Pancreas (tissue), 10 donors: ENCODE measurements around the gene WSCD2. TPM values are rescaled to one million over a fixed set of nuclear protein-coding genes. Genes with fewer than 3 reads are reported as not detected.

Experiments
- ATAC-seq, 4 donors: fragments of 200-7000 bp; cut with Tn5 transposase; one replicate each; pipeline versions ENCODE4 v1.8.0 to v1.9.1; 2020; ENCODE audit warnings: mild to moderate bottlenecking in 4 of 4, moderate library complexity in 4 of 4
- DNase-seq, 6 donors: peaks; one replicate each; pipeline ENCODE4 v3.0.0-alpha.2; 2020
- FAIRE-seq: peaks from 2 replicates; lab custom pipeline; 2012; peaks lifted over from hg19 to GRCh38; lab: Jason Lieb, UNC
- H3K27ac ChIP-seq, 4 donors: fragments of 200-600 bp; sonication (generic); 1 replicate in 3 of 4; 2 replicates in 1 of 4; pipeline versions ENCODE4 v1.5.0 to v1.8.0; 2020
- H3K27me3 ChIP-seq, 4 donors: fragments of 200-600 bp; one replicate each; pipeline ENCODE4 v1.8.0; 2021
- H3K36me3 ChIP-seq, 3 donors: fragments of 200-600 bp; sonication (generic) in 1 of 3; one replicate each; pipeline versions ENCODE4 v1.5.0 to v1.8.0; 2020 to 2021
- H3K4me1 ChIP-seq, 3 donors: fragments of 200-600 bp; one replicate each; pipeline ENCODE4 v1.8.0; 2021
- H3K4me3 ChIP-seq, 4 donors: fragments of 200-600 bp; sonication (generic) in 2 of 4; one replicate each; pipeline versions ENCODE4 v1.5.0 to v1.8.0; 2020 to 2021
- H3K9me3 ChIP-seq, 4 donors: fragments of 200-600 bp; one replicate each; pipeline ENCODE4 v1.8.0; 2021
- WGBS, 2 donors: extraction: QIAGEN DNeasy Blood & Tissue Kit; methylation state at CpG; one replicate each; pipeline ENCODE4 v1.1.7; 2013; 5-methylcytosine and 5-hydroxymethylcytosine counted together
- intact Hi-C, 3 donors: fragments of 100-400 bp; cut with DNase I; formaldehyde crosslinking; loops; one replicate each; pipeline versions ENCODE4 v1.11.1 to v1.14.2; 2022
- polyA plus RNA-seq, 2 donors: library from polyadenylated mRNA; stranded (reverse); fragments of 200-250 nt; gene quantifications; one replicate each; pipeline ENCODE4 v1.2.3, GENCODE V29; 2013
- total RNA-seq, 6 donors: library from RNA; stranded (reverse); fragmentation: NEBNext Ultra II Directional in 4 of 6; extraction: Animal tissue kit (Norgen Biotek cat#: 25700) in 4 of 6; gene quantifications; one replicate each; pipeline versions ENCODE4 v1.2.1 to v1.2.4, GENCODE V29; 2021 to 2023
- TF ChIP-seq, protein P1 (sequence below), 4 donors: fragments of 200-600 bp; sonication (generic) in 3 of 4; IDR thresholded peaks; one replicate each; pipeline versions ENCODE4 v1.5.0 to v1.8.0; 2021; ENCODE audit warnings: antibody characterized with exemption in 4 of 4
- donor health status: healthy with polysubstance abuse.
- donor health status: DM: no; HTN: no; CAD: no; lungs with moderate emphysema.
- donor health status: DM: no; HTN: no; CAD: no.
- donor health status: control.
- donor health status: control.
- donor health status: Bipolar disorder and iron deficiency.
- donor health status: DM: yes; HTN: yes; CAD: no.
- donor health status: DM: no; HTN: no; CAD: no.
- donor health status: DM: no; HTN: no; CAD: no.
- donor health status: DM: yes; HTN: yes; CAD: no.

WSCD2 gene
- total and polyA plus RNA-seq, 8 donors = 0.14 to 5.8 (median 1.1) TPM; not detected in 1

- Histone ChIP-seq H3K27ac (no peak overlapping the region), H3K27me3 (no peaks in the 10 kb centered on the region), H3K4me3 (no peak overlapping the region), H3K9me3 (no peaks in the 10 kb centered on the region), H3K36me3 (no peaks in the 10 kb centered on the region), H3K4me1 (no peaks in the 10 kb centered on the region)
- no peak for ATAC-seq
- TF ChIP-seq, protein P1, sequence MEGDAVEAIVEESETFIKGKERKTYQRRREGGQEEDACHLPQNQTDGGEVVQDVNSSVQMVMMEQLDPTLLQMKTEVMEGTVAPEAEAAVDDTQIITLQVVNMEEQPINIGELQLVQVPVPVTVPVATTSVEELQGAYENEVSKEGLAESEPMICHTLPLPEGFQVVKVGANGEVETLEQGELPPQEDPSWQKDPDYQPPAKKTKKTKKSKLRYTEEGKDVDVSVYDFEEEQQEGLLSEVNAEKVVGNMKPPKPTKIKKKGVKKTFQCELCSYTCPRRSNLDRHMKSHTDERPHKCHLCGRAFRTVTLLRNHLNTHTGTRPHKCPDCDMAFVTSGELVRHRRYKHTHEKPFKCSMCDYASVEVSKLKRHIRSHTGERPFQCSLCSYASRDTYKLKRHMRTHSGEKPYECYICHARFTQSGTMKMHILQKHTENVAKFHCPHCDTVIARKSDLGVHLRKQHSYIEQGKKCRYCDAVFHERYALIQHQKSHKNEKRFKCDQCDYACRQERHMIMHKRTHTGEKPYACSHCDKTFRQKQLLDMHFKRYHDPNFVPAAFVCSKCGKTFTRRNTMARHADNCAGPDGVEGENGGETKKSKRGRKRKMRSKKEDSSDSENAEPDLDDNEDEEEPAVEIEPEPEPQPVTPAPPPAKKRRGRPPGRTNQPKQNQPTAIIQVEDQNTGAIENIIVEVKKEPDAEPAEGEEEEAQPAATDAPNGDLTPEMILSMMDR (IDR thresholded peaks at IDR 0.05) = no peak
- 56 to 65% methylated on average over 3 of the region's 3 CpGs for WGBS, 2 donors
- intact Hi-C loops = no loop called here
- FAIRE-seq = no peak
- DNase-seq = no peak
Observed at GRCh38 chr12:108296945-108297344, 167.9 kb downstream of the WSCD2 start.

DNA sequence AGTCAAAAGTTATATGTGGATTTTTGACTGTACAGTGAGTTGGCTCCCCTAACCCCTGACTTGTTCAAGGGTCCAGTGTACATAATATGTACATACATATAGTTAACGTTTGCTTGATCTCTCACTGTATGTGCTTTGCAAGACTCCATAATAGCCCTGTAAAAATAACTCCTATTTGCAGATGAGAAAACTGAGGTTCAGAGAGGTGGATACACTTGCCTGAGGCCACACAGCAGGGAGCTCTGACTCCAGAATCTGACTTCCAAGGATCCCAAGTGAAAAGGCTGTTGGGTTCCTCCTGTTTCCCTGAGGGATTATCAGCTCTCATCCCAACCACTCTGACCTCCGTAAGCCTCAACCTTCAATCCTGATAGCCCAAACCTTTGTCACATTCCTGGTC is 168.3 kb downstream of the WSCD2 start:
- TF ChIP-seq, protein P1 (IDR thresholded peaks at IDR 0.05) = no peak
- Histone ChIP-seq H3K4me3 (no peak overlapping the region), H3K27me3 (no peaks in the 10 kb centered on the region), H3K36me3 (no peaks in the 10 kb centered on the region), H3K9me3 (no peaks in the 10 kb centered on the region), H3K4me1 (no peaks in the 10 kb centered on the region), H3K27ac (no peak overlapping the region)
- intact Hi-C loops = no loop called here
- no peak for FAIRE-seq
- 58 to 62% methylated on average over 2 of the region's 2 CpGs for WGBS, 2 donors
- peak in 1 of 6 donors; percentile 0 for DNase-seq
- ATAC-seq = no peak

DNA sequence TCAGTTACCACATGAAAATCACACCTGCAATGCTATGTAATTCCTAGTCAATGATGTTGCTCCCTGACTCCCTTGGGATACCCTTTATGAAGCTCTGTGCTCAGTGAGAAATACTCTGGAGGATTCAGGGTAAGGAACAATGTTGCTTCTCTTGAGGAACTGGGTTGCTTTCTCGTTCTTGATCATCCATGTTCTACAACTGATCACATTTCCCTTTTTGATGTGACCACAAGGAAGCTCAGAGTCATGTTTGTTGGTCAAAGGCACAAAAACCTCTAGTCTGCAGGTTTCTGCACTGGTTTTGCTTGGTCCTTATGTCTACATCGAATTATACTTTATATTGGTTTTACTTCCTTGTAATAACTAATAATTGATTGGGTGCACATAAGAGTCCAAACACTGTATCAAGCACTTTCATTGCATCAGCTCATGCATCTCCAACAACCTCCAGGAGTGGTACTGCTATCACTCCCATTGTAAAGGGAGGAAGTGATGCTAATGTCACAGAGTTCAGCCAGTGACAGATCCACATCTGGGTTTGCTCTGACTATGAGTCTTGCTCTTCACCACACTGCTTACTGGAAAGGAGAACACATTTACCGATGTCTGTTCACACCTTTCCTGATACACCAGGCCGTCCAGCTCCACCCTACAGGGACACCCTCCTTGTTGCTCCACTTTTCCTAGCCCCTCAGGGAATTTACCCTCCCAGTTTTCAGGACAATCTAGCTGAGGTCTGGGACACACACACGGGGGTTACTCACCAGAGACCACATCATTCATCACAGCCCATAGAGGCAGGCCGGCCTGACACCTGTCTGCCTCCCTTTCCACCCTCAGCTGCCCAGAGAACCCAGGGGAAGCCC is 169.0 kb downstream of the WSCD2 start:
- intact Hi-C loops = no loop called here
- no peak for ATAC-seq

GRCh38 chr12:108298761-108299275 is 169.7 kb downstream of the WSCD2 start:
- WGBS, 2 donors = 75 to 76% methylated on average over 6 of the region's 6 CpGs
- peaks cover 1 to 9% (median 8%) of the 10 kb centered on the region in 3 donors for H3K4me1 ChIP-seq
- FAIRE-seq (no peak), ATAC-seq (no peak), DNase-seq (peak in 1 of 6 donors; percentile 15)
- no peaks in the 10 kb centered on the region for H3K9me3 ChIP-seq
- H3K27me3 ChIP-seq = no peaks in the 10 kb centered on the region
- H3K4me3 ChIP-seq = no peak overlapping the region
- H3K36me3 ChIP-seq = no peaks in the 10 kb centered on the region
- H3K27ac ChIP-seq = no peak overlapping the region
- TF ChIP-seq, protein P1 (IDR thresholded peaks at IDR 0.05) = no peak
- intact Hi-C loops = no loop called here

More for the DNA sequence above, 169.0 kb downstream of the WSCD2 start:
- Histone ChIP-seq H3K27me3 (no peaks in the 10 kb centered on the region), H3K27ac (no peak overlapping the region), H3K36me3 (no peaks in the 10 kb centered on the region), H3K4me3 (no peak overlapping the region), H3K4me1 (peaks cover 0 to 2% (median 1%) of the 10 kb centered on the region in 3 donors), H3K9me3 (no peaks in the 10 kb centered on the region)
- FAIRE-seq = no peak
- TF ChIP-seq, protein P1 (IDR thresholded peaks at IDR 0.05) = no peak
- peak in 1 of 6 donors; percentile 29 for DNase-seq
- WGBS, 2 donors = 55 to 69% methylated on average over 6 of the region's 6 CpGs

DNA sequence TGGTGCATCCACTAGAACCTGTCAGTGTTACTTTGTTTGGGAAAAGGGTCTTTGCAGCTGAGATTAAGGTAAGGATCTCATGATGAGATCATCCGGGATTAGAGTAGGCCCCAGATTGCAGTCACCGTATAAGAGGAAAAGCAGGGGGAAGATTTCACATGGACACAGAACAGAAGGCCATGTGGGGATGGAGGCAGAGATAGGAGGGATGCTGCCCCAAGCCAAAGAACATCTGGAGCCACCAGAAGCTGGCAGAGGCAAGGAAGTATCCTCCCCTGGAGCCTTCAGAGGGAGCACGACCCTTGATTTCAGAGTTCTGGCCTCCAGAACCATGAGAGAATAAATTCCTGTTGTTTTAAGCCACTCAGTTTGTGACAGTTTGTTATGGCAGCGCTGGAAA is 170.4 kb downstream of the WSCD2 start:
- Histone ChIP-seq H3K9me3 (no peaks in the 10 kb centered on the region), H3K36me3 (no peaks in the 10 kb centered on the region), H3K27me3 (no peaks in the 10 kb centered on the region), H3K4me3 (no peak overlapping the region), H3K4me1 (peaks cover 4 to 9% (median 9%) of the 10 kb centered on the region in 3 donors), H3K27ac (no peak overlapping the region)
- TF ChIP-seq, protein P1 (IDR thresholded peaks at IDR 0.05) = no peak
- no peak for ATAC-seq
- DNase-seq = peak in 1 of 6 donors; percentile 0
- no peak for FAIRE-seq
- intact Hi-C loops = no loop called here
- WGBS, 2 donors = 72 to 82% methylated on average over 4 of the region's 4 CpGs
